Esophagus squamous epithelium (tissue), 5 donors: Measurements from ENCODE around the gene UCKL1. TPM values are rescaled to one million over a fixed set of nuclear protein-coding genes. Genes with fewer than 3 reads are reported as not detected.

Experiments used
- DNase-seq: peaks from one replicate; lab custom pipeline; 2025; lab: John Stamatoyannopoulos, UW
- H3K27ac ChIP-seq, 4 donors: fragments of 200-600 bp; sonication (generic); one replicate each; pipeline ENCODE4 v1.5.1; 2016 to 2019; ENCODE audit warnings: mild to moderate bottlenecking in 1 of 4
- H3K27me3 ChIP-seq, 4 donors: fragments of 200-600 bp; sonication (generic); 1 replicate in 3 of 4; 2 replicates in 1 of 4; pipeline versions ENCODE4 v1.5.1 to v1.6.0; 2017 to 2021; ENCODE audit warnings: antibody characterized with exemption in 1 of 4
- H3K36me3 ChIP-seq, 3 donors: fragments of 200-600 bp; sonication (generic); one replicate each; pipeline ENCODE4 v1.5.1; 2016 to 2019
- H3K4me1 ChIP-seq, 3 donors: fragments of 200-600 bp; sonication (generic); one replicate each; pipeline ENCODE4 v1.5.1; 2017 to 2019
- H3K4me3 ChIP-seq, 4 donors: fragments of 200-600 bp; sonication (generic); 1 replicate in 3 of 4; 2 replicates in 1 of 4; pipeline ENCODE4 v1.5.1; 2016 to 2019; ENCODE audit warnings: mild to moderate bottlenecking in 2 of 4, moderate library complexity in 1 of 4
- H3K9me3 ChIP-seq, 3 donors: fragments of 200-600 bp; sonication (generic); one replicate each; pipeline ENCODE4 v1.5.1; 2016 to 2019
- CTCF ChIP-seq, 6 experiments: fragments of 450-650 bp in 4 of 6; fragments of 200-600 bp in 2 of 6; sonication (generic) in 2 of 6; IDR thresholded peaks; one replicate each; pipeline ENCODE4 v1.5.1; 2016 to 2019; ENCODE audit warnings: antibody characterized with exemption in 6 of 6, mild to moderate bottlenecking in 4 of 6, moderate library complexity in 4 of 6
- POLR2A ChIP-seq, 4 donors: fragments of 450-650 bp; IDR thresholded peaks; one replicate each; pipeline ENCODE4 v1.6.1; 2017; ENCODE audit warnings: antibody characterized with exemption in 4 of 4, mild to moderate bottlenecking in 4 of 4, moderate library complexity in 3 of 4
- WGBS, 2 donors: methylation state at CpG; one replicate each; pipeline ENCODE4 v1.1.5; 2018; 5-methylcytosine and 5-hydroxymethylcytosine counted together
- intact Hi-C: fragments of 100-400 bp; cut with DNase I; formaldehyde crosslinking; loops from one replicate; pipeline ENCODE4 v1.15.0; 2022
- total RNA-seq, 4 donors: library from RNA; depleted of rRNA; stranded (reverse); fragments of >200 nt; gene quantifications; one replicate each; pipeline ENCODE4 v1.1.0, GENCODE V29; 2016
- donor health status: DM: yes; HTN: yes; CAD: no.

Gene UCKL1
- total RNA-seq, 4 donors from 2014 or later = 23.1 to 38.0 (median 25.6) TPM

- Histone ChIP-seq H3K27ac (peak overlapping the region; percentile 93 to 99 (median 96)), H3K36me3 (peaks cover 0 to 10% (median 0%) of the 10 kb centered on the region in 3 donors), H3K4me3 (peak overlapping the region in 3 of 4 donors; percentile 21 to 35 (median 30)), H3K4me1 (peaks cover 72 to 92% (median 82%) of the 10 kb centered on the region in 3 donors), H3K9me3 (no peaks in the 10 kb centered on the region), H3K27me3 (no peaks in the 10 kb centered on the region)
- no peak for DNase-seq
- no peak for TF ChIP-seq CTCF (IDR thresholded peaks at IDR 0.05)
- no peak for TF ChIP-seq POLR2A (IDR thresholded peaks at IDR 0.05)
- intact Hi-C loops = no loop called here
- WGBS, 2 donors = 36% methylated on average over 5 of the region's 17 CpGs; no CpG with 5 or more reads in 1 of the 2 donors
These were observed 4.6 kb downstream of the UCKL1 start for GRCh38 chr20:63951398-63952209.

- H3K9me3 ChIP-seq = no peaks in the 10 kb centered on the region
- peak overlapping the region; percentile 93 to 99 (median 96) for H3K27ac ChIP-seq
- intact Hi-C loops = no loop called here
- no peak for DNase-seq
- peak overlapping the region in 3 of 4 donors; percentile 21 to 35 (median 30) for H3K4me3 ChIP-seq
- TF ChIP-seq CTCF (IDR thresholded peaks at IDR 0.05) = no peak
- no peak for TF ChIP-seq POLR2A (IDR thresholded peaks at IDR 0.05)
- peaks cover 1 to 17% (median 4%) of the 10 kb centered on the region in 3 donors for H3K36me3 ChIP-seq
- 42% methylated on average over 2 of the region's 20 CpGs; no CpG with 5 or more reads in 1 of the 2 donors for WGBS, 2 donors
- peaks cover 72 to 98% (median 82%) of the 10 kb centered on the region in 3 donors for H3K4me1 ChIP-seq
- no peaks in the 10 kb centered on the region for H3K27me3 ChIP-seq
These were observed 5.4 kb downstream of the UCKL1 start for GRCh38 chr20:63950701-63951397.

GRCh38 chr20:63947638-63948456, 8.4 kb downstream of the UCKL1 start:
- WGBS, 2 donors = 0% methylated on average over 1 of the region's 27 CpGs; no CpG with 5 or more reads in 1 of the 2 donors
- Histone ChIP-seq H3K27ac (peak overlapping the region; percentile 93 to 99 (median 96)), H3K27me3 (no peaks in the 10 kb centered on the region), H3K9me3 (no peaks in the 10 kb centered on the region), H3K4me1 (peaks cover 55 to 88% (median 69%) of the 10 kb centered on the region in 3 donors), H3K36me3 (peaks cover 14 to 47% (median 26%) of the 10 kb centered on the region in 3 donors), H3K4me3 (peak overlapping the region in 2 of 4 donors; percentile 4 to 47)
- intact Hi-C loops = no loop called here
- TF ChIP-seq CTCF (IDR thresholded peaks at IDR 0.05) (peak in 1 of 6 experiments; percentile 5), POLR2A (IDR thresholded peaks at IDR 0.05) (no peak)
- DNase-seq = no peak

- Histone ChIP-seq H3K4me3 (no peak overlapping the region), H3K9me3 (no peaks in the 10 kb centered on the region), H3K4me1 (peaks cover 49 to 88% (median 68%) of the 10 kb centered on the region in 3 donors), H3K36me3 (peaks cover 14 to 47% (median 26%) of the 10 kb centered on the region in 3 donors), H3K27ac (peak overlapping the region; percentile 93 to 99 (median 96)), H3K27me3 (no peaks in the 10 kb centered on the region)
- DNase-seq = no peak
- WGBS, 2 donors = 81 to 90% methylated on average over 2 to 3 of the region's 15 CpGs
- TF ChIP-seq CTCF (IDR thresholded peaks at IDR 0.05) (no peak), POLR2A (IDR thresholded peaks at IDR 0.05) (no peak)
- intact Hi-C loops = no loop called here
These were observed 9.1 kb downstream of the UCKL1 start for GRCh38 chr20:63946986-63947637.
